GDM1 (cell line): ENCODE data around the gene C3orf20.

Source experiments
- DNase-seq: peaks from one replicate; lab custom pipeline; 2025; lab: John Stamatoyannopoulos, UW

C3orf20 gene

DNA sequence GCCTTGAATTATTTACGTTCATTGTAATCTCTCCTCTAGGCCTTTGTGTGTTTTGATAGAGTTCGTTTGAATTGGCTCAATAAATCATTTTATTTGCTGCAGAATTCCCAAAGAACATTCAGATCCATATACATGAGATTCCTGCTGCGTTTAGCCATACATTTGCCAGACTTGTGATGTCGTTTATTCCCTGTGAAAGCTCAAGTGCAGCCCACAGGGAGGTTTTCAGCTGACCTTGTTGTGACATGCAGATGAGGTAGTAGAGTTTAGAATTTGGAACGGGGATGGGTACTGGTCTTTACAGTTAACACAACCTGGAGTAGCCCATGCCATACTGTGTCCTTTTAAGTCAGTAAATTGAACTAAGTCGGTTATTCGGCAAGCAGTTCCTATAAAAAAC is at the start of gene C3orf20:
Gene C3orf20 (plus strand): TSS at position 301 of the 400 bp plus-strand sequence. CDS start 7,573 bp downstream, outside the sequence.
- DNase-seq, result no peak

DNA sequence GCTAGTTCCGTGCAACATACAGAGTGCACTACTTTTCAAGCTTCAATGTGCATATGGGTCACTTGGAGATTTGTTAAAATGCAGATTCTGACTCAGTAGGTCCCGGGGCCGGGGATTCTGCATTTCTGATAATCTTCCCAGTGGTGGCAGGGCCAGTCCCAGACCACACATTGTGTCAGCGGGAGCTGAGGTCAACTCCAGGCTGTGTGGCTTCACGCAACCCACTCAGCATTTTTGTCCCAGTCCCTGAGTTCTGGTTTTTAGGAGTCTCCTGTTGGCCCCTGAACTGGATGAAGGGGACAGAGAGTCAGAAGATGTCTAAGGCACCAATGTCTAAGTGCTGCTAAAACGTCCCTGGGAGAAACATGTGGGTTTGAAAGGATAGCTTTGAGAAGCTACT is 49.5 kb upstream of the C3orf20 start:
- DNase-seq, result no peak

DNA sequence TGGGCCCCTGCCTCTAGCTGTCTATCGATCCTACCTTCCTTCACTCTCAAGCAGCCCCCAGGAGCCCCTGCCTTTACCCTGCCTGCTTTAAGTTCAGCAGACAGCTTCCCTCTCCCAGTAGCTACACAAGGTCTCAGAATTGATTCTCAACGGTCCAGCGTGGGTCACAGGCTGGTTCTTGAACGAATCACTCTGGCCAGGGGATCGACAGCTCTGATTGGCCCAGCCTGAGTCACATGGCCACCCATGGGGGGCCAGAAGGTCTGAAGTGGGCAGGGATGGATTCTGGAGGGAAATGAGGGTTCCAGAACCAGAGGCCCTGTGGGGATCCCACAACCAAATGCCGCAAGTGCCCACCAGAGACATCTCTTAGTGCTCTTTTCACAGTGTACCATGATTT is 47.1 kb upstream of the C3orf20 start:
- no peak for DNase-seq

DNA sequence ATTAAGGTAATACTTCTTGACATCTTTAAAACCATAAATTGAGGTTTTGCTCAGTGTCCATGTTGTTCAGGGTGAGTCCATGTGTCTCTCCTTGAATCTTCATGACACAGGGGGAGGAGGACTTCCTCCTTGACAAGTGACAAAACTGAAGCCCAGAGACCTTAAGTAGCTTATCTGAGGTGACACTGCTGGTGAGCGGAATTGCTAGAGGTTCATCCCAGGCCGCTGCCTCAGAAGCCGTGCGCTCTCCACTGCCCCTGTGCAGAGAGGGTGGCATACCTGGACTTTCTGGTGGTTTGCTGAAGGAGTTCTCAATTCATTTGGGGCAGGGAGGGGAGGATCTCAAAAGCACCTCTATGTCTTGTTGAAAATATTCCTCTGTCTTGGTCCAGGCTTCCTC is 46.5 kb upstream of the C3orf20 start:
- no peak for DNase-seq

DNA sequence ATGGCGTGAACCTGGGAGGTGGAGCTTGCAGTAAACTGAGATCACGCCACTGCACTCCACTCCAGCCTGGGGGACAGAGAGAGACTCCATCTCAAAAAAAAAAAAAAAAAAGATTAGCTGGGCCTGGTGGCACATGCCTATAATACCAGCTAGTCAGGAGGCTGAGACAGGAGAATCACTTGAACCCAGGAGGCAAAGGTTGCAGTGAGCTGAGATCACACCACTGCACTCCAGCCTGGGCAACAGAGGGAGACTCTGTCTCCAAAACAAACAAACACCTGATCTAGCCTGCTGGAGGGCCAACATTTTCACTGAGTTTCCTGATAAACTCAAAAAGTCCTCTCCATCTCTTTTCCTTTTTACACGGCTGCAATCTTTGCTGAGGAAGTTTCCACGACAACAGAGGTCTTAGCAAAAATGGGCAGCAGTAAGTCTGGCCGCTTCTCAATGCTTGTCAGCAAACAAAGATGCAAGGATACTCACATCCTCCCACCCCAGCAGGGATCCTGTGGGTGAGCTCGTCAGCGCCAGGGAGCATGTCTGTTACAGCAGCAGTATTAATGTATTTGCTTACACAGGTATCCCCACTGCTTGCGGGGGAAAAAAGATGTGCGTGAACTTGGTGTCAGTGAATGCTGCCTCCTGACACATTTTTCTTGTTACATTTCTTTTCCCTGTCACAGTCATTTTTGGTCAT is 44.4 kb upstream of the C3orf20 start:
- no peak for DNase-seq

DNA sequence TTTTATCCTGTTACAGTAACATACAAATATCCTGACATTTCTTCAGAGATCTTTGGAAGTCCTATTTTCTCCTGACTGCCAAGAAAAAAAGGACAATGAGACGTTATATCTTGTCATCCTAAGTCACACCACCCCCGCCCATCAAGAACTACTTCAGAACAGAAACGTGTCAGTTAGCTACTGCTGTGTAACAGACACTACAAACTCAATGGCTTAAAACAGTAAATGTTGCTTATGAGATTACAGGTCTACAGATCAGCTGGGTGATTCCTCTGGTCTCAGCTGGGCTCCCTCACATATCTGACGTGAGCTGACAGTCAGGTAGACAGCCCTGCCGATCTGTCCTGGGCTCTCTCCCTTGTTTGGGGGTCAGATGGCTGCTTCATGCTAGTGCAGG is 43.8 kb upstream of the C3orf20 start:
- DNase-seq, result no peak

DNA sequence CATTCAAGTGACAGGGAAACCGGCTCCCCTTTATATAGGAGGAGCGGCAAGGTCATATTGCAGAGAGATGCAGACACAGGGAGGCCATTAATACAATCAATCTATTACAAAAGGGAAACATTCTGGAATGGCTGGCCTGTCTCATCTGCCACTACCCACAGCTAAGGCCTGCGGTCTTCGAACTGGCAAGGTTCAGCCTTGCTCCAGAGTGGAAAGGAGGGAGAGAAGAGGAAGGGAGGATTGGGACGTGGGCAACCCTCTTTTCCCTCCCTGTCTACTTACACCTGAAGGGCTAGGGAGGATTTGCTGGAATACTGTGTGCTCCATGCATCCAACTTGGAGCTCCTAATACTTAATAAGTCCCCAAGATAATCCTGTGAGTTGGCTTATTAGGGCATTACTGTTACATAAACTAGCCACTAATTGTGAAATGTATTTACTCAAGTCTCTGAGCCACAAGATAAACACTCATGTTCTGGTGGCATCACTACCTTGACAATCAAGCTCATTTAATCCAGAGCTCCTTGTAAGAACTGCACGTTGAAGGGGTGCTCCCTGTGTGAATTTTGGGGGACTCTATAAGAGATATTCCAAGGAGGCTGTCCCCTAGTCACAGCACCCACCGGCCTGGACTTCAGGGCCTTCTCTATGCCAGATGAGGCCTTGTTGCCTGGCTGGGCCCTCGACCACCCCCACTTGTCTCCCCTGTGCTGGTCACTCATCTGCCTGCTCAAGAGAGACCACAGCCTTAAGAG is 43.1 kb upstream of the C3orf20 start:
- no peak for DNase-seq

DNA sequence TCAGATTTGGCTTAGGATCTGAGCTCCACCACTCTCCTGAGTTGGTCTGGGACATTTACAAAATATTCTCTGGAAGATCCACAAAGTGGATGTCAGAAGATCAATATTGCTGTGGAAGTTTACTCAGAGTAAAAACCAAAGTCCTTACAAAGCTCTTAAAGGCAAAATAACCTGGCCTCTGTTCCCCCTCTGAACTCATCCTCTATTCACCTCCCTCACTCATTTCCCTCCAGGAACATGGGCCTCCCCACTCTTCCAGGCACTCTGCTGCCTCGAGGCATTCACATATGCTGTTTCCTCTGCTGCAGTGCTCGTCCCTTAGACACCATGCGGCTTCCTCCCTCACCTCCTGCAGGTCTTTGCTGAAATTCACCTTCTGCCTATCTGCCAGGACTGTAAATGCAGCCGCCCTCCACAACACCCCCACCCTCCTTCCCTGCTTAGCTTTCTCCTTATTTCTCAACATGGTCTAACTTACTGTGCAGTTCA is 42.5 kb upstream of the C3orf20 start:
- DNase-seq, result no peak

DNA sequence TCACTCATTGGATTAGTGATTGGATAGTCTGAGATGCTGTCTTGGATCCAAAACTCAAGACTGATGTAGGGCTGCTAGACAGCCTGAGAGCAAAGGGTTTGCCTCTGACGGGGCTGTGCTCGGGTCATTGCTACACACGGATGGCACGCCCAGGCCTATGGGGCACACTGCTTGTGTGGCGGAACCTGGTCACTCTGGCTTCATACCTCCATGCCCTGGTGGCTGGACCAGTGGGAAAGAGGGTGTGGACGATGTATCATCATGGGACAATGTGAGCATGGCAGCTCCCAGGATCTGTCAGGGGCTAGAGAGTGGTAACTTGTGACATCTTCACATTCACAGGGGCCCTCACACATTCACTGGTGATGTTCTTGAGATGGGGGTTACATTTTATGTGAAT is 41.5 kb upstream of the C3orf20 start:
- no peak for DNase-seq

DNA sequence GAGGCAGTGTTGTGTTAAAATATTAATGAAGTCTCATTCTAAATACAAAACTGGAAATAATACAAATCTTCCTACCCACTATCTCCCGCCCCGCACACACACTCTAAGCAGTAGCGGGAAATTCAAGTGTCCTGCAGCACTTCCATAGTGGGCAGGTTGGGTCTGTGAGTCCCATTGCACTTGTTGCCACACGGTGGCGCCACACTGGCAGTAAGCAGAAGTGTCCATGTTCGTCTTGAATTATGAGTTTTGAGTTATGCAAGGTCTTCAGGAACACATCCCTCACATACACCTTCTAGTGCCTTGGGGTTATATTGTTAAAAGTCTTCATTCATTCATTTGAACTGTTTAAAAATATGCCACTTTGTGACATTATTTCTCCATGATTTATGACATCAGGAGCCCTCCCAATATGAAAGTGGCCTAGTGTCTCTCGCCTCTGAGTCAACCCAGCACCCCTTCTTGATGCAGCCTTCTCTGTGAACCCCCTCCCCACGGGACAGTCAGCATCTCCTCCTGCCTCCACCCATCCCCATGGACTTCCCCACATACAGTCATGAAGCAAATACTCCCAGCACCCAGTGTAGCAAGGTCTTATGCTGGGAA is 41.0 kb upstream of the C3orf20 start:
- peak; percentile 61 for DNase-seq

DNA sequence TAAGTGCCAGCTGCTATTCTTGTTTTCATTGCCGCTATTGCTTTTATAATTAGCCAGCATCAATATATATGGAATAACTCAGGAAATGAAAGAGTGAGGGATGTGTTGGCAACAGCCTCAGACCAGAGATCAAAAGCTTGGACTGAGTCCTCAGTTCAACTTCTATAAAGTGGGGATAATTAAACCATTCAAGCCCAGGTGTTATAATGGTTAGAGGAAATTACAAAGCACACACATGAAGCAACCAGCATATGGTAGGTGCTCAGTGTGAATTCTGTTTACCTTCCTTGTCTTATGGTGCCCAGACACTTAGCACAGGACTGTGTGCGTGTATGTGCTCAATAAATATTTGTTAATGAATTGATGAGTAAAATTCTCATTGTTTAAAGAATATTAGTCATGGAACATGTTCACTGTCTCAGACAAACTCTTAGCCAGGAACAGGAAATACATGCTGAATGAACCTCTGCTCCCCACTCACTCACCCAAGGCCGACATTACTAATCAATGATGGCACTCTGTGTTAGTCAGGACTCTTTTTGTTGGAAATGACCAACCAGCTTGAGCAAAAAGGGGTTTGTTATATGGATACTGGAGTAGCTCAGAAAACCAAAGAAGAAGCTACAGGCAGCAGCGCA is 40.1 kb upstream of the C3orf20 start:
- DNase-seq, result no peak

DNA sequence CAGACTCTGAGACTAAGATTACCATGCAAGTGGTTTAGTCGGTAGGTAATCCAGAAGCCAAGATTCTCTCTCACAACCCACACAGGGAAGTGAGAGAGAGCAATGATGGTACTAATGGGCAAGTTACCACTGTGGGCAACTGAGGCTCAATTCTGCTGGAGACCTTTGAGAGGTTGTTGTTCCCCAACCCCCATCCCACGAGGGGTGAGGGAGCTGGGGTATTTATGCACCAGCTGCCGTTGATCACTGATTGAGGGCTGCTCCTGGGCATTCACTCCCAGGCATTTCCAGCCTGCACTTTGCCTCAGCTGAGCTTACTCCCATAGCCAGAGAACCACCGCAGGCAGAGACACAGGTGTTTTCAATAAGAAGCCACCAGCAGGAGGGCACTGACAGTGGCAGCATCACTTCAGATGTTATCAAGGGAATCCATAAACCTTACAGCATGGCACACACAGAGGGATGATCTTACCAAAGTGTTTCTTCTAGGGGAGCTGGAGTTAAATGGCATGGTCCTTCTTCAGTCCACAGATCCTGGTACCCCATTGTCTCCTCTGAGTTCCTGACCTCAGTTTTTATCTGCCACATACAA is 38.3 kb upstream of the C3orf20 start:
- DNase-seq, result no peak

DNA sequence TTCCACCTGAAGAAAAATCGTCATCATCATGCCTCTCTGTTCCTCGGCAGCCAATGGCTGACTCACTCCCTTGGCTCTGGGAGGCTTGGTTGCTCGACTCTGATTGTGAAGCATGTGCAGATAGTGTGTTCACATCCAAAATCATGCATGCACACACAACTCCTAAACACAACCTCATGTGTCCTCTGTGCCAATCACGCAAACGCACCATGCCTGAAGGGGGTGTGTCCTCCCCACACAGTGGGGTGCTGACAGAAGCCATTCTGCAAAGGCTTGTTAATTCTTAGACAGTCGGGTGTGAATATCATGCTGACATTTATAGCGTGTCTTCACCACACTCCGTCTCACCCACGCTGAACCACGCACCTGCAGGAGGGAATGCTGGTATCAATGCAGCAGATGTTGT is 34.8 kb upstream of the C3orf20 start:
- no peak for DNase-seq

DNA sequence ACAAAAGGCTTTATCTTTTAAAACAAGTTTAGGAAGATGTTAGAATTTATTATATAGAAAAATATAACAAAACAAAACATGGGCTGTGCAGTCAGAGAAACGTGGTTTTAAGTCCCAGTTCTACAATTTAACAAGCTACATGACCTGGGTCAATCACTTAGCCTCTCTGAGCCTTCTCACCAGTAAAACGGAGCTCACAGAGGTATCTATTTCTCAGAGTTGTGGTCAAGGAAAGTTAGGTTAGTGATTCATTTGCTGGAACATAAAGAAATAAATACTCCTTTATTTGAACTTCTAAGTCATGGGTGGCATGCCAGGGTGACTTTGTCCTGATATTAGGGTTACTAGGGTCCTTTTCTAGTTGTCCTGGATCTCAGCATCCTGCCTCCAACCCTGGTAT is 34.2 kb upstream of the C3orf20 start:
- DNase-seq, result no peak

DNA sequence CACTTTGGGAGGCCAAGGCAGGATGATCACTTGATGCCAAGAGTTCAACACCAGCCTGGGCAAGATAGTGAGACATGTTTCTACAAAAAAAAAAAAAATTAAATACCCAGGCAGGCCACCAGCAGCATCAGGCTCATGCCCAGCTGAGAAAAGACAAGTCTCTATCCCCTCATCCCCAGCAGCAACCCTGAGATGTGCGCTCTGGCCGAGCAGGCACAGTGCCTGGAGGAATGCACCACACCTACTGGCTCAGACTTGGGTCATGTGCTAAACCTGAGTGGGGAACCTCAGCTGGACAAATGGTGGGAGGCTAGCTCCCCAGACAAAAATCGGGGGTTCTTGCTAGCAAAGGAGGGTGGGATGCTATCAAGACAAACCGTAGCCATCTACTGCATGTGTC is 33.6 kb upstream of the C3orf20 start:
- DNase-seq, result no peak

DNA sequence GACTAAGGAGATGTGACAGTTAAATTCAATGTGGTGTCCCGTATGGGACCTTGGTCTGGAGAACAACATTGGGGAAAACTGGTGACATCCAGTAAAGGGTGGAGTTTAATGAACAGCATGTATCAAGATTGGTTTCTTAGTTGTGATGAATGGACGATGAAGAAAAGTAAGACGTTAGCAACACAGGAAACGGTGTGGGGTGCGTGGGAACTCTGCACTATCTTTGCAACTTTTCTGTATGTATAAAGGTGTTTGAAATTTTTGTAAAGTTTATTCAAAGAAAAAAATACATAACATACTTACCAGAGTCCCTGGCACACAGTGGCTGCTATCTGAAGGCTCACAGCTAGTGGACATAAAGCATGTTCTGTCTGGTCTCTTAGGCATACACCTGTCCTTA is 29.5 kb upstream of the C3orf20 start:
- DNase-seq, result no peak

DNA sequence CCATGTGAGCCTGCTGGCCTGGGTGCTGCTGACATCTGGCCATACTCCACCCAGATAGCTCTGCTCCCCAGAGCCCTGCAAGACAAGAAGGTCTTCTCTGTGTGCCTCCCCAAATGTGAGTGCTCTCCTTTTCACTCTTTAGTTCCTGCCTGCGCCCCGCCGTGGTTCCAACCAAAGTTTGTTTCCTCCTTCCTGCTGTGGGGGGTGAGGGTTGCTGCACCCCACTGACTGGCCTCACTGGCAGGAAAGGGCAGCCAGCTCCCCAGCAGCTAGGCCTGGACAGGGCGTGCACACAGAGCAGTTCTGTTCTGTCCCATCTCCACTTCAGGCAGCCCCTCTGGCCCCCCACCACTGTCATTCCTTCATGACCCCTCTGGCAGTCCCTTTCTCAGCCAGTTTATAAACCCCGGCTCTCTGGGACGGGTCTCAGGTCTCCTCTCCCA is 28.8 kb upstream of the C3orf20 start:
- DNase-seq, result no peak

DNA sequence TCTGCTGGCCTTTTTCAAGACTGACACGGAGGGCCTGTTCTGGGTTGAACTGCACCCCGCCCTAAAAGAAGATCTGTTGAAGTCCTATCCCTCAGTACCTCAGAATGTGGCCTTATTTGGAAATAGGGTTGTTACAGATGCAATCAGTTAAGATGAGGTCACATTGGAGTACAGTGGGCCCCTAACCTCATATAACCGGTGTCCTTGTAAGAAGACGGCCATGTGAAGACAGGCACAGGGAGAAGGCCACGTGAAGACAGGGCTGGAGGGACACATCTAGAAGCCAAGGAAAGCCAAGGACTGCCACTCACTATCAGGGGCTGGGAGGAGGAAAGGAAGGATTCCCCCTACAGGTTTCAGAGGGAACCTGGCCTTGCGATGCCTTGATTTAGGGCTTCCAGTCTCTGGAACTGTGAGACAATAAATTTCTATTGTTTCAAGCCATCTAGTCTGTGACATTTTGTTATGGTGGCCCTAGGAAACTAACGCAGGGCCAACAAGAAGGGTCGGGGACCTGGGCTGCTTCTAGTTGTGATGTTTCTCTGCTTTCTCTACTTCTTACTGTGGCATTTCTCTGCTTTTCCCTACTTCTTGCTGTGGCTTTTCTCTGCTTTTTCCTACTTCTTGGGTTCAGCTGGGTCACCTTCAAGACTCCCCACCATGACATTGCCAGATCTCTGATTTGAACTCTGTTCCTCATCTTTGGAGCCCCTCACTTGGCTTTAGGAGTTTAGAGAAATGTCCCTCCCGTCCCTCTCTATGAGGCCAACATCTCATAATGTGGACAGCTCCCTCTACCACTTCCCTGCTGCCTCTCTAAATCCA is 28.1 kb upstream of the C3orf20 start:
- no peak for DNase-seq

DNA sequence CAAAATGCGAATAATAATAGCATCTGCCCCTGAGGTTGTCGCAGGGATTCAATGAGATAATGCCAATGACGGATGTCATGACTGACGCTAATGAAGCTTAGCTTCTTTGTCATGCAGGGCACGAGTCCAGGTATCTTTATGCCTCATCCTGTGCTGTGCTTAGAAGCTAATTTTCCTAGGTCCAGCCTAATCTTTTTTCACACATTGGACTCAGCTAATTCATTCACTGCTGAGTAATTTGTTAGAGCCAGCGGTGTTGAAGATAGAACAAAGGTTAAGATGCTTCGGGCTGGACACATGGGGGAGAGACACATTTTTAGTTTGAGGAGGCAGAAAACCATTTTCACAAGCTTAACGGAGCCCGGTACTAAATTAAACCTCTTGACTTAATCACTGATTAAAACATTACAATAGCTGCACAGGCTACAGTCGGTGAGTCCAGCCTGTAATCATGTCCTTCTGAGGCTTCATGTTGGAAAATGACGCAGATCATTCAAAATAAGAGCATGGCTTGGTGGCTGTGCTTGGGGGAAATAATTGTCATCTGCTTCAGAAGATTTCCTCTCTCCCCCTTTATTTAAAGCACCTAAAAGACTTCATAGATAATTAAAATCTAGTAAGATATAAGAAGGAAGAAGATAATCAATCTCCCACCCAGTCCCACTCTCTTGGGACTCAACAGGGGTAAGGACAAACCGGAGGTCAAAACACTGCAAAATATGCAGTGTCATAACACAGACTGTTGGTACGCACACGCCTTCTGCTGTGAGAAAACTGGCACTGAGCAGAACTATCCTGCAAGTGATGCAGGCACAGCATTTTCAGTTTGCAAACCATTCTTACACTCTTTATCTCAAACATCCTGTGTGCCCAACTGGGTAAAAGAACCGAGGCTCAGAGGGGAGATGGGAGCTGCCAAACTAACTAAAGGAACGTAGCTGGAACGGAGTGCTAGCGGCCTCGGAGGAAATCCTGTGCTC is 26.7 kb upstream of the C3orf20 start:
- no peak for DNase-seq

DNA sequence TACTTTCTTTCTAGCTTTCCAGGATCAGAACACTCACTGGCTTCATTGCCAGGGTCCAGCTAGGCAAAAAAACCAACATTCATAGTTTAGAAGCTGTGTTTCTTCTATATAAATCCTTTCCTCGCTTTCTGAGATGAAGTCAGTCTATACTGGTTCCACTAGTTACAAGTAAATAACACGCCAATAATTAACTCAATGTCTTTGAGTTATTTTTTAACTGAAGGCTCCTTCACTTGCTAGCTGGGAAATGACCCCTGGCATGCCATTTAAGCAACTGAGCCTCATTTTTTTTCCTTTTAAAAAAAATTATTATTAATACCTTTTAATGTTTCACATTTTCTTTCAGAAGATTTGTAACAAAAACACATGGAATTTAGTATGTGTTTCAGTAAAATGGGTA is 25.5 kb upstream of the C3orf20 start:
- DNase-seq, result no peak
